Hematopoietic multipotent progenitor cell (in vitro differentiated cells): ENCODE measurements around the gene OR4K17. TPM values are rescaled to one million over a fixed set of nuclear protein-coding genes. Genes with fewer than 3 reads are reported as not detected.
"Not testable (repeated sequence)": the region's sequence is repeated elsewhere in the genome, so short reads cannot be mapped to it uniquely, and the experiment has no call there.

ENCODE experiments used
- DNase-seq, 3 donors: peaks; one replicate each; pipeline ENCODE4 v3.0.0-alpha.2; 2011 to 2015; ENCODE audit warnings: low read depth in 2 of 3, low spot score in 2 of 3
- small RNA-seq: library from RNA; depleted of rRNA; stranded (forward); fragments of <200 nt; gene quantifications from one replicate; pipeline ENCODE3, GENCODE V24; 2012
- total RNA-seq: library from RNA; depleted of rRNA; stranded (reverse); fragments of >200 nt; gene quantifications from one replicate; pipeline ENCODE4 v1.2.3, GENCODE V29; 2012

OR4K17 gene, protein sequence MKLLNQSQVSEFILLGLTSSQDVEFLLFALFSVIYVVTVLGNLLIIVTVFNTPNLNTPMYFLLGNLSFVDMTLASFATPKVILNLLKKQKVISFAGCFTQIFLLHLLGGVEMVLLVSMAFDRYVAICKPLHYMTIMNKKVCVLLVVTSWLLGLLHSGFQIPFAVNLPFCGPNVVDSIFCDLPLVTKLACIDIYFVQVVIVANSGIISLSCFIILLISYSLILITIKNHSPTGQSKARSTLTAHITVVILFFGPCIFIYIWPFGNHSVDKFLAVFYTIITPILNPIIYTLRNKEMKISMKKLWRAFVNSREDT
- not detected for total RNA-seq

DNA sequence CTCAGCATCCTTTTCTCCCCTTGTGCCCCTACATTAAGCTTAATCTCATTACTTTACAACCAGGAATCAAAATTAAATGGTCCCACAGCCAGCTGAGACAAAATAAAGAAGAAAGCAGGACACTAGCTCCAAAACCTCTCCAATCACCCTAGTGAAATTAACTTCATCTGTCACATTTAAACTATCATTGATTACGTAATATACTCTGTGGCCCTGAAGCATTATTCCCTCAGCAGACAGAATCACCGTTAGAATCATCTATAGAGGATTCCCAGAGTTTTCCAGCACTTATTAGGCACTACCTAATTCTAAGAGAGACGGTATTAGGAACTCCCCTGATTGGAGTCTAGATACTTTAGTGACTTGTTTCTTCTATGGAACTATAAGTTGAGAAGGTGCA, at the start of gene OR4K17:
Gene OR4K17 (plus strand): TSS at position 302 of the 400 bp plus-strand sequence. CDS start 6,761 bp downstream, outside the sequence.
- no peak for DNase-seq

DNA sequence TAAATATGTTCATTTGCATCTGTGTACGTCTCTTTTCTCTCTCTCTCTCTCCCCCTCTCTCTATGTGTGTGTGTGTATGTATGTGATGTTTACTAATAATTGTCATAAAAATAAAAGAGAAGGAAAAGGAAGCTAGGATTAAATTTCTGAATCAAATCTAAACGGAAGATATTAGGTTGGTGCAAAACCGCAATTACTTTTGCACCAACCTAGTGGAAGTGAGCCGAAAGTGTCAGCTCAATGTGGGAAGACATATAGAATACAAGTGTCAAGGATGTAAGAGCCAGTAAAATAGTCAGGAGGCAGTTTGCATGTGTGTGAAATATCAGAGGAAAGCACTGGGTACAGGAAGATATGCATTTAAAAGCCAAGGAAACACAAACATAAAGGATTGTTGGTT, 18.5 kb upstream of the OR4K17 start:
- no peak for DNase-seq

DNA sequence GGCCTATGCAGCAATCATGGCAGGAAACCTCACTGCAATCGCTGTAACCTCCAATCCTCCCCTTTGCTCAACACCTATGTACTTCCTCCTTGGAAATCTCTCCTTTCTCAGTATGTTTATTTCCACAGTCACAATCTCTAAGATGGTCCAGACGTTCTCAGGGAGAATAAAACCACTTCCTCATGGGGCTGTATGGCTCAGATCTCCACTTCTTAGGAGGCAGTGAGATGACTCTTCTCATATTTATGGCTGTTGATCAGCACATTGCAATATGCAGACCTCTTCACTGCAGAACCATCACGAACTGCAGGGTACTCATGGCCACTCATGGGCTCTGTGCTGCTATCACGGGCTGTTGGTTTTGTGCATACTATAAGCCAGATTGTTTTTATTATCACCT, 17.1 kb upstream of the OR4K17 start:
- no peak for DNase-seq

DNA sequence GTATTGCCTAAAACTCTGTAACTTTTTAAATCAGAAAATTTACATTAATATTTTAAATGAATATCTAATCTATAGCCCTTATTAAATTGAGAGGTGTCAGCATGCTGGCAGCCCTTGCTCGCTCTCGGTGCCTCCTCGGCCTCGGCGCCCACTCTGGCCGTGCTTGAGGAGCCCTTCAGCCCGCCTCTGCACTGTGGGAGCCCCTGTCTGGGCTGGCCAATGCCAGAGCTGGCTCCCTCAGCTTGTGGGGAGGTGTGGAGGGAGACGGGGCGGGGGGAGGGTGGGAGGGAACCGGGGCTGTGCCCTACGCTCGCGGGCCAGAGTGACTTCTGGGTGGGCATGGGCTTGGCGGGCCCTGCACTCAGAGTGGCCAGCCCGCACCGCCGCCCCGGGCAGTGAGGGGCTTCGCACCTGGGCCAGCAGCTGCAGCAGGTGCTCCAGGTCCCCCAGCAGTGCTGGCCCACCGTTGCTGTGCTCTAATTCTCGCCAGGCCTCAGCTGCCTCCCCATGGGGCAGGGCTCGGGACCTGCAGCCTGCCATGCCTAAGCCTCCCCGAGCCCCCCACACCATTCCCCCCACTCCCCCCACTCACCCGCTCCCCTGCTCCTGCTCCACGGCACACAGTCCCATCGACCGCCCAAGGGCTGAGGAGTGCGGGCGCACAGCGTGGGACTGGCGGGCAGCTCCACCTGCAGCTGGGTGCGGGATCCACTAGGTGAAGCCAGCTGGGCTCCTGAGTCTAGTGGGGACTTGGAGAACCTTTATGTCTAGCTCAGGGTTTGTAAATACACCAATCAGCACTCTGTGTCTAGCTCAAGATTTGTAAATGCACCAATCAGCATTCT, 11.4 kb upstream of the OR4K17 start:
- DNase-seq: not testable (repeated sequence)

DNA sequence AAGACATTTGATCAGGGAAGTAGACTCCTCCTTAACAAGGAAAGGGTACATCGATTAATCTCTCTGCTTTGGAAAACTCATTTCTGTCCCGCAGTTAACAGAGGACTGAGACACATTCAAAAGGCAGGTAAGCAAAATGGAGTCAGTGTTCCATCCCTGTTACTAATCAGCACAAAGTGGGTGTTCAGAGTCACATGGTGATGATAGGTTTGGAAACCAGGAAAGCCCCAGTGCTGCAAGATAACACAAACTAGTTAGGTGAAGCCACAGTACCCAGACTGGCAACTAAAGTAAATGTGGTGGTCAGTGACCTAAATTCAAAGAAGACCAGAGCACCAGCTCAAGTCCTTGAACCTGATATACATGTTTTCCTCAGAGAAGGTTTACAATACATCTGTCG, 1.8 kb downstream of the OR4K17 start:
- DNase-seq: no peak

DNA sequence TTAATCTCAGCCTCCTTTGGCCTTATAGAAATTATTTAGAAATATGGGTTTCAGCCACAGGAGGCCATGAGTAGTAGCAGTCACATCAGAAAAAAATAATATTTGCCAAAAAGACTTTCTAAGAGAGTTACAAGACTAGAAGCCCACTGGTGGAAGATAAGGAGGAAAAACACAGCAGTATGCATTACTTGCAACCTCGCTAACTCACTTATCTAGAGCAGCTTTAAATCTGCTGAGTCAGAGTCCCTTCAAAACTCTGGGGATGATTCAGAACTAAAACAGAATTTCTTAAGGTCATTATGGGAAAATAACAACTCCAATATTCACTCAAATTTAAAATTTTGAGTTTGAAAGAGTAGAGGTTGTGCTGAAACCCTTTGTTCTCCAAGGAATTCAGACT, 6.2 kb downstream of the OR4K17 start:
- no peak for DNase-seq

DNA sequence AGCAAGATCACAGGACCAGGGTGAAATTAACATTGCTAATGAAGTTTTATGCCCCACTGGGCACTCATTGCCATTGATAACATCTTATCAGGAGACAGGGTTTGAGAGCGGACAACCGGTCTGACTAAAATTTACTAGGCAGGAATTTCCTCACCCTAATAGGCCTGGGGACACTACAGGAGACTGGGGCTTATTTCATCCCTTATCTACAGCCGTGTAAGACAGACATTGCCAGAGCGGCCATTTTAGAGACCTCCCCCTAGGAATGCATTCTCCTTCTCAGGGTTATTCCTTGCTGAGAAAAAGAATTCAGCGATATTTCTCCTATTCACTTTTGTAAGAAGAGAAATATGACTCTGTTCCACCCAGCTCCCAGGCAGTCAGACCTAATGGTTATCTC, 8.3 kb downstream of the OR4K17 start:
- no peak for DNase-seq

DNA sequence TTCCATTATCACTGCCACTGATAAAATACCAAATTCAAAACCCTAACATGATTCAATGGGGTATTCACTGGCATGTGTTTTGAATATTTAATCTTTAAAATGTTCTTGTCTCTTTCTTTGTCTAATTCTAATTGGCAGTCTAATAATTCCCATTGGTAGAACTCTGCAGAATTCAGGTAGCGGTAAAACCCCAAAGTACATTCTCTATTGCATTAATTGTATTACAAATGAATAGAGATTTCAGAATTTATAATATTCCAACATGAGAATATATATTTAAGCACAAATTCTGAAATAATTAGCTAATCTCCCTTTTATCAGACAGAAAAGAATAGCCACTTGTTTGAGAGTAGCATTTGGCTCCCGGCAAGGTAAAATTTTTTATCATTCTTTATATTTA, 28.0 kb downstream of the OR4K17 start, which contains the start of gene OR4N5:
Gene OR4N5 (plus strand): TSS at position 301 of the 400 bp plus-strand sequence. CDS start 4,916 bp downstream, outside the sequence.
- no peak for DNase-seq

DNA sequence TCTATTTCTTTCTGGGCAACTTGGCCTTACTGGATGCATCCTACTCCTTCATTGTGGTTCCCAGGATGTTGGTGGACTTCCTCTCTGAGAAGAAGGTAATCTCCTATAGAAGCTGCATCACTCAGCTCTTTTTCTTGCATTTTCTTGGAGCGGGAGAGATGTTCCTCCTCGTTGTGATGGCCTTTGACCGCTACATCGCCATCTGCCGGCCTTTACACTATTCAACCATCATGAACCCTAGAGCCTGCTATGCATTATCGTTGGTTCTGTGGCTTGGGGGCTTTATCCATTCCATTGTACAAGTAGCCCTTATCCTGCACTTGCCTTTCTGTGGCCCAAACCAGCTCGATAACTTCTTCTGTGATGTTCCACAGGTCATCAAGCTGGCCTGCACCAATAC, 33.4 kb downstream of the OR4K17 start:
- DNase-seq: no peak

DNA sequence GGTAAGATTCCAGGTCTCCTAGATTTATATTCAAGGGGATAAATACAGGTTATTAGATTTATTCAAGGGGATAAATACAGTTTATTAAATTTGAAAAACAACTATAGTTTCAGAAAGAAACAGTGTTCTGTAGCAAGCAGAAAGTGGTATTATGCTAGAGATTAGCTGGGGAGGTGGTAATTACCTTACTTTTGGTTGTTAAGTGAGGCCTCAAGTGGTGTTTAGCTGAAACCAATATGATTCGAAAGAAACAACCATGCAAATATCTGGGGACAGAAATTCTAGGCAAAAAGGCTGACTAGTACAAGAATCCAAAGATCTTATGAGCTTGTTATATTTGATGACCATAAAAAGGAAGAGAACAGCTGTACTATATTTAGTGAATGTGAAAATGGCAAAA, 34.3 kb downstream of the OR4K17 start:
- DNase-seq: no peak

DNA sequence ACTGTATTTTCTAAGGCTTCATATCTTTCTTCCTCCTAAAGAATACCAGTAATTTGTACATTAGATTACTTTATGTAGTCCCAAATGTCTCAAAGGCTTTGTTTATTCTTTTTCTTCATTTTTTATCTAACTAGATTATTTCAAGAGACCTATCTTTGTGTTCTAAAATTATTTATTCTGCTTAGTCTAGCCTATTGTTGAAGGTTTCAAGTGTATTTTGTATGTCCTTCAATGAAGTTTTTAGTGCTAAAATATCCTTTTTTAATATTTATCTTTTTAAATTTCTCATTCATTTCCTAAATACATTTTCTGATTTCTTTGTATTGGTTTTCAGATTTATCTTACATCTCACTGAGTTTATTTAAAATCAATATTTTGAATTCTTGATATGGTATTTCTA, 53.9 kb downstream of the OR4K17 start:
- no peak for DNase-seq

DNA sequence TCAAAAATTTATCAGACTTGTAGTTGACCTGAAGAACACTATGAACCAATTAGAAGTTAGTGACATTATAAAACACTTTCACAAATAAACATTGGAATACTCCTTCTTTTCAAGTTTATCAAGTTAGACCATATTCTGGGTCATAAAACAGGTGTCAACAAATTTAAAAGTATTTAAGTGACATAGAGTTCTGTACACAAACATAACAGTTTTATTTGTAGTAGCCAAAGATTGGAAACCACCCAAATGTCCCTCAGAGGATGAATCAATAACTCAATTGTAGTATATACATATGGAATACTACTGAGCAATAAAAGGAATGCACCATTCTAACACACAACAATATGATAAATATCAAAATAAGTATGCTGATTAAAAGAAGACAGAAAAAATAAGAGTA, 56.6 kb downstream of the OR4K17 start:
- DNase-seq: no peak

DNA sequence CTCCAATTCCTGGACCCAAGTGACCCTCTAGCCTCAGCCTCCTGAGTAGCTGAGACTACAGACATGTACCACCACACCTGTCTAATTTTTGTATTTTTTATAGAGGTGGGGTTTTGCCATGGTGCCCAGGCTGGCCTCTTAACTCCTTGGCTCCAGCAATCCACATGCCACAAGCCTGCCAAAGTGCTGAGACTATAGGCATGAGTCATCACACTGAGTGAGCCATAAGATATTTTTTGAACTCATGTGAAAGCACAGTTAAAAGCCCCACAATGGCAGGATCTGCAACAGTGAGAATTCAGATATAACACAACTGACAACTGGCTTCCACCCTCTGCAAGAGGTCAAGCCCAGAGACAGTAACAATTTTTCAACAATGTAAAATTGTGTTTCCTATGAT, 59.3 kb downstream of the OR4K17 start:
- DNase-seq: not testable (repeated sequence)

Small RNA genes lying within 50 kb of the gene (small RNA-seq; reads per million reads assigned to genes)
- not detected for gene RNA5SP380

Other genes with a start within 250 kb of the OR4K17 start
- under 0.01 TPM for gene OR4K2, start 235.6 kb upstream of the OR4K17 start, total RNA-seq
- under 0.01 TPM for gene OR4K5, start 190.1 kb upstream of the OR4K17 start, total RNA-seq
- not detected for gene OR4K1, start 179.8 kb upstream of the OR4K17 start, total RNA-seq
- gene OR4K15, start 135.1 kb upstream of the OR4K17 start, total RNA-seq: under 0.01 TPM
- not detected for gene OR4Q2, start 108.6 kb upstream of the OR4K17 start, total RNA-seq
- gene OR4K14, start 91.4 kb upstream of the OR4K17 start, total RNA-seq: not detected
- not detected for gene OR4K13, start 74.7 kb upstream of the OR4K17 start, total RNA-seq
- not detected for gene OR4L1, start 50.7 kb upstream of the OR4K17 start, total RNA-seq
- gene OR4N5, start 28.1 kb downstream of the OR4K17 start, total RNA-seq: not detected
- gene OR11G2, start 80.2 kb downstream of the OR4K17 start, total RNA-seq: not detected
- gene OR11H6, start 113.0 kb downstream of the OR4K17 start, total RNA-seq: under 0.01 TPM
- gene OR11H7, start 118.2 kb downstream of the OR4K17 start, total RNA-seq: not detected
- gene OR11H4, start 128.5 kb downstream of the OR4K17 start, total RNA-seq: under 0.01 TPM
- gene TTC5, start 195.2 kb downstream of the OR4K17 start, total RNA-seq: 24.0 TPM
- gene CCNB1IP1, start 222.5 kb downstream of the OR4K17 start, total RNA-seq: 81.6 TPM
- gene PARP2, start 232.9 kb downstream of the OR4K17 start, total RNA-seq: 8.3 TPM